Urothelium cell line (cell line): Measurements from ENCODE around the gene ALPG.
"Not testable (repeated sequence)": the region's sequence is repeated elsewhere in the genome, so short reads cannot be mapped to it uniquely, and the experiment has no call there.

Experiments used
- DNase-seq: peaks from one replicate; pipeline ENCODE4 v3.0.0; 2011; ENCODE audit warnings: low spot score, mixed read lengths
- FAIRE-seq: peaks from 2 replicates; lab custom pipeline; 2011; peaks lifted over from hg19 to GRCh38; lab: Jason Lieb, UNC

Gene ALPG

DNA sequence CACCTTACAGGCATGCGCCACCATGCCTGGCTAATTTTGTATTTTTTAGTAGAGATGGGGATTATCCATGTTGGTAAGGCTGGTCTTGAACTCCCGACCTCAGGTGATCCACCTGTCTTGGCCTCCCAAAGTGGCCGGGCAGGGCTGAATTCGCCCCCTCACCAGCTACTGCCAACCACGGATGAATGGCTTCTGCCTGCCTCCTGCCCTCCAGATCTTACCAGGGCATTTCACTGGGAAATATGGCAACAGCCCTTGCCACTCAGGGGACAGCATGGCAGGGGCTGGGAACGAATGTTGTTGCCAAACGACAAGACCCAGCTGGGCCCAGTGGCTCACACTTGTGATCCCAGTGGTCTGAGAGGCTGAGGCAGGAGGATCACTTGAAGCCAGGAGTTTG is 29.9 kb upstream of the ALPG start:
- no peak for FAIRE-seq
- no peak for DNase-seq

DNA sequence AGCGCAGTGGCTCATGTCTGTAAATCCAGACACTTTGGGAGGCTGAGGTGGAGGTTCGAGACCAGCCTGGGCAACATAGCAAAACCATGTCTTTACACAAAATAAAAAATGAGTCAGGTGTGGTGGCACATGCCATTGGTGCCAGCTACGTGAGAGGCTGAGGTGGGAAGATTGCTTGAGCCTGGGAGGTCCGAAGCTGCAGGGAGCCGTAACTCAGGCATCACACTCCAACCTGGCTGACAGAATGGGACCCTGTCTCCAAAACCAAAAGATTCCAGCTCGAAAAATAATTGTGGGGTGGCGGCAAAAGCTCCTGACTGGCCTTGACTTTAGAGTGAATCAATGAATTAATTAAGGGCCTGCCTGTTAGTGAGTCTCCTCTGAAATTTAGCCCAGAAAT is 29.3 kb upstream of the ALPG start:
- no peak for FAIRE-seq
- no peak for DNase-seq

DNA sequence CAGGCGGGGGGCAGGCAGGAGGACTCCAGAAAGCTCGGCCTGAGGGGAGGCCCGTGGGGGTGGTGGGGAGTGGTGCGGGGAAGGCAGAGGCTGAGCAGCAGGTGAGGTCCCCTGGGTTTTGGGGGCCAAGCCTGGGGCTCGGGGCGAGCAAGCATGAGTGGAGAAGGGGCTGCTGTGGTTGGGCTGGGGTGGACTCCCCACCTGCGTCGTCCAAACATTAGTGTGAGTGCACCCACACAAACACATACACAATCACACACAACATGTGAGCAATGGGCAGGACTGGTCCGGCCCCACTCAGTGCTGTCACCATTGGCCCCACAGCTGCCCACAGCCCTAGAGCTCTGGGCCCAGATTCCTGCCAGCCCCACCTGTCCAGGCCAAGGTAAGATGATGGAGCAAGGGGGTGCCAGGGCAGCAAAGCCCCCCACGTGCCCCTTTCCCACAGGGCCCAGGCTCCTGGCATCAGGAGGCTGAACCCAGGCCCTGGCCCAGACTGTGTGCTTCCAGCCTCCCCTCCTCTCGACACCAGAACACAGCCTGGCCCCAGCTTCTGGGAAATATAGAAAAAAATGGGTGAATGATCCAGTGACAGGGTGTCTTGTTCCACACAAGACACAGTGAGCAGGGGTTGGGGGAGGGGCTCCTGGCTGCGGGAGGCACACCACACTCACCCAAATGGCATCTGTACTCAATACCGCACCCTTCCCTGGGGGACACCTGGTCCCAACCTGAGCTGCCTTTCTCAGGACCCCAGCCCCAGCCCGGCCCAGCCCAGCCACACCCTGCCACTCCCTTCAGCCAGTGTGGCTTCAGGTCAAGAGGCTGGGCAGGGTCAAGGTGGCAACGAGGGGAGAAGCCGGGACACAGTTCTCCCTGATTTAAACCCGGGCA is 28.6 kb upstream of the ALPG start:
- peak; percentile 49 for DNase-seq
- no peak for FAIRE-seq

- peak; percentile 41 for DNase-seq
- not testable (repeated sequence) for FAIRE-seq
Measured at GRCh38 chr2:232378735-232379151, 27.9 kb upstream of the ALPG start, which contains the start of gene ALPP. Gene ALPP, plus strand, starts transcription at chr2:232378751. Its CDS starts 52 bp downstream, at chr2:232378803.

GRCh38 chr2:232379610-232380590 is 26.7 kb upstream of the ALPG start:
- not testable (repeated sequence) for DNase-seq, FAIRE-seq

GRCh38 chr2:232381204-232382031 is 25.2 kb upstream of the ALPG start:
- not testable (repeated sequence) for FAIRE-seq, DNase-seq

GRCh38 chr2:232382331-232383225 is 24.1 kb upstream of the ALPG start:
- DNase-seq: no peak
- FAIRE-seq: no peak

DNA sequence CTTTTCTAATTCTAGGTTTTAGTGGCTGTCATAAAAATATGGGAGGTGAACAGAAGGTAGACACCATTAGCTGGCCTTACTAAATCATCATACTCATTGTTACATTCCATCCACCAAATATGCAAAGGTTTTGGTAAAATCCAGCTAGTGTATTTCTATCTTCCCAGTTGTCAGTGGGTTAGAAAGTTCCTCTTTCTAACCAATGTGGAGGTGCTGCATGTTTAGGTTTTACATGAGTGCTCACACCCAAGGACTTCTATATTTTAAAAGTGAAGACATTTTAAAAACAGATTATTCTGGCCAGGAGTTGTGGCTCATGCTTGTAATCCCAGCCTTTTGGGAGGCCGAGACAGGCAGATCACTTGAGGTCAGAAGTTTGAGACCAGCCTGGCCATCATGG is 22.2 kb upstream of the ALPG start:
- FAIRE-seq: no peak
- no peak for DNase-seq

DNA sequence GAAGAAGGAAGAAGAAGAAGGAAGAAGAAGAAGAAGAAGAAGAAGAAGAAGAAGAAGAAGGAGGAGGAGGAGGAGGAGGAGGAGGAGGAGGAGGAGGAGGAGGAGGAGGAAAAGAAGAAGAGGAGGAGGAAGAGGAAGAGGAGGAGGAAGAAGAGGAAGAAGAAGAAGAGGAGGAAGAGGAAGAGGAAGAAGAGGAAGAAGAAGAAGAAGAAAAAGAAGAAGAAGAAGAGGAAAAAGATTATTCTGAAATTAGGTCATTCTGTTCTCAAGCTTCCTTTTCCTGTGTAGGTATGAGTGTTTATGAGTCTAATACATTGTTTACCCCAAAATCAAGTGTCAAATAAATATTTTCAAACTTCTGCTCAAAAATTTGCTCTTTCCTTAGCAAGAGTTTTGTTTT is 21.6 kb upstream of the ALPG start:
- not testable (repeated sequence) for DNase-seq, FAIRE-seq

- FAIRE-seq (peak; percentile 40), DNase-seq (peak; percentile 76)
Measured at GRCh38 chr2:232385660-232386489, 20.8 kb upstream of the ALPG start.

- FAIRE-seq (peak; percentile 27), DNase-seq (no peak)
Measured at GRCh38 chr2:232386490-232386739, 20.2 kb upstream of the ALPG start.

DNA sequence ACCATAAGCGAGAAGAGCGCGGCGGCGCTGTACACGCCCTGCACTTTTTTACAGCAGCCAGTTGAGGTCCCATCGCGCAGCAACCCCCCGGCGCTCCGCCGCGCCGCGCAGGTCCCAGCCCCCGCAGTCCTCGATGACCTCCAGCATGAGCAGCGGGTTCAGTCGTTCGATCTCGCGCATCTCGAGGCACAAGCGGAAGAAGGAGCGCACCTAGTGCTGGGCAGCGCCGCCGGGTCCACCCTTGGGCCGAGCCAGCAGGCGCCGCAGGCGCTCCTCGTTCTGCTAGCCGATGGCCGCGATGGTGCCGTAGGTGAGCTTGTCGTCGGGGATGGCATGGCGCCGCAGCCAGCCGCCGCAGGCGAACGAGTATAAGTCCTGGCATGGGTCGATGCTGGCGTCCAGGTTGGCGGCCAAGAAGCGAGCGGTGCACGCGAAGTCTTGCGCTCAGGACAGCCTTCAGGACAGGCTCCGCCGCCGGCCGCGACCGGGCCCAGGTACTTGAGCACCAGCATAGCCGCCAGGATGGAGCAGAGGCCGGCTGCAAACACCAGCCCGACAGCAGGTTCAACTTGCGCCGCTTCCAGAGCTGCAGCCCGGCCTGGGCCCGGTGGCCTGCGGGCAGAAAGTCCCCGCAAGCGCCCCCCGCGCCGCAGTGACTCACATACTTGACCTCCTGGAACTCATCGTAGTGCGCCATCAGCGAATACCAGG is 19.7 kb upstream of the ALPG start:
- no peak for DNase-seq
- no peak for FAIRE-seq

DNA sequence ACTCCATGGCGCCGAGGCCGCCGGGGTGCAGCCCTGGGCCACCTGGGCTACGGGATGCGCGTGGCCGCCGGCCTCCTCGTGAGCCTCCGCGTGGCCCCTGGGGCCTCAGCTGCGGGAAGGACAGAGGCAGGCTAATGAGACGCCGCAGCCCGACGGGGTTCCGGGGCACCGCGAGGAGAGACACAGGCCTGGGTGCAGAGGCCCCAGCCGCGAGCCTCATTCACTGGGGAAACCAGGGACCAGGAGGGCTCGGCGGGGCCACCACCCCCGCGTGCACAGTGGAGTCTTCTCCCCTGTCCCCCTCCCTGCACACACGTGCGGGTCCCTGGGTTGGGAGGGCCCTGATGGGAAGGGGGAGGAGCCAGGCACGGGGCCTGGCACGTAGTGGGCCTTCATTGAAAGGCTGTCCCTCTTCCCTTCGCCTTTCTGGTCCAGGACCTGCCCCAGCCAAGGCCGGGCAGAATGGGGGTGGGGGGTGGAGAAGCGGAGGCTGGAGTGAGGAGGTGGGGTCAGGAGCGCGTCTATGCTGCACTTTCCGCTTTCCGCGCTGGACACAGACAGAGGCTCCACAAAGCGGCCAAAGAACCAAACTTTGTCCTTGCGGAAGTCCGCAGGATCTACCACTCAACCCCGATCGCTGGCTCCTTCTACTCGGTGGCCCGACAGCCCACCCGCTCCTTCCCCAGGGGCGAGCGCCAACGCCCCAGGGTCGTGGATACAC is 19.0 kb upstream of the ALPG start:
- no peak for FAIRE-seq
- no peak for DNase-seq

GRCh38 chr2:232388324-232388891 is 18.2 kb upstream of the ALPG start:
- FAIRE-seq: no peak
- DNase-seq: no peak

DNA sequence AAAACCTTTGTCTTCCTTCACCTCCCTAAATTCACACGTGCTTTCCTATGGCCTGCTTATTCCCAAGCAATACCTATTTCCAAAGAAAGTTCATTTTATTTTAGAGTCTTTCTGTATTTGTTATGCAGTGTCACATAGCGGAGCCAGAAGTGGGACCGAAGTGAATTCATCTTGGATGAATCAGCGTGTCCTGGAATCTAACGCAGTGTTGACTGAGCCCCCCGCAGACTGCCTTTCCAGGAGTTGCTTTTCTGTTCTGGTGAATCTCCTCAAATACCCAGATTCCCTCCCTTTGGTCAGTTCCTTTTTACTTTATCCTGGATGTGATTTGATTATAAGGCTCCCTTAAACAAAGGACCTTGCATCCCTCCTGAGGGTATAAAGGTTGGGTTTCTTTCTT is 17.3 kb upstream of the ALPG start:
- peak; percentile 51 for DNase-seq
- FAIRE-seq: no peak

- no peak for DNase-seq
- no peak for FAIRE-seq
Measured at GRCh38 chr2:232390661-232391060, 16.0 kb upstream of the ALPG start.

- DNase-seq (no peak), FAIRE-seq (no peak)
Measured at GRCh38 chr2:232393556-232393955, 13.1 kb upstream of the ALPG start.
